Transverse colon (tissue), 3 donors: ENCODE data around the gene PRICKLE4.

Source experiments
- CTCF ChIP-seq, 5 experiments: fragments of 200-600 bp in 3 of 5; fragments of 450-650 bp in 2 of 5; sonication (generic) in 3 of 5; IDR thresholded peaks; 1 replicate in 2 of 5; 2 replicates in 3 of 5; pipeline ENCODE4 v1.5.1; 2016 to 2017; ENCODE audit warnings: antibody characterized with exemption in 5 of 5, inconsistent platforms in 3 of 5, mild to moderate bottlenecking in 2 of 5, moderate library complexity in 1 of 5
- EP300 ChIP-seq: sonication (generic); formaldehyde crosslinking; IDR thresholded peaks from one replicate; pipeline ENCODE4 v1.6.1; 2017; ENCODE audit warnings: antibody characterized with exemption, low read depth

- TF ChIP-seq CTCF (IDR thresholded peaks at IDR 0.05): no peak
- TF ChIP-seq EP300: no peak
Observed at GRCh38 chr6:41813956-41814355, 33.4 kb downstream of the PRICKLE4 start.
